ENCODE measurements around the gene SLC39A2.

The SLC39A2 gene

GRCh38 chr14:21043974-21044618 lies 45.0 kb downstream of the SLC39A2 start:
- no peak for DNase-seq (ENCODE audit: low read depth in 2 of 2)

- no peak for DNase-seq (ENCODE audit: low read depth in 2 of 2)
These were observed 48.3 kb downstream of the SLC39A2 start for GRCh38 chr14:21047378-21047781.

DNA sequence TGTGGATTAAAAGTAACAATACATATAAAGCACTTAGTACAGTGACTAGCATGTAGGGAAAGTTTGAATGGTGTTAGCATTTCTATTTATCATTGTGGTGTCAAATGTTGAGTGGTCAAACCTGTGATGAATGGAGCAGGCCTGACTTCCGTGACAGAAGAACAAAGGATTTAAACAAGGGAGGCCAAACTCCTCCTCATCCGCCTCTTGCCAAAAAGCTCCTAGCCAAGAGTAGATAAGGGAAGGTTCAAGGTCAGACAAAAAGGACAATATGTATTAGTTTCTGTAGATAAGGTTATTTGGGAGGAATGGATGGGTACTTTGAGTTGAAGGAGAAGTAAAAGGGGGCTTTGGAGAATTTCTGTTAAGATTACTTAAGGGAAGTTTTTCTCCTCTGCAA lies 49.5 kb downstream of the SLC39A2 start:
- DNase-seq (ENCODE audit: low read depth in 2 of 2), result no peak

GRCh38 chr14:21049271-21049673 lies 50.2 kb downstream of the SLC39A2 start:
- no peak for DNase-seq (ENCODE audit: low read depth in 2 of 2)

DNA sequence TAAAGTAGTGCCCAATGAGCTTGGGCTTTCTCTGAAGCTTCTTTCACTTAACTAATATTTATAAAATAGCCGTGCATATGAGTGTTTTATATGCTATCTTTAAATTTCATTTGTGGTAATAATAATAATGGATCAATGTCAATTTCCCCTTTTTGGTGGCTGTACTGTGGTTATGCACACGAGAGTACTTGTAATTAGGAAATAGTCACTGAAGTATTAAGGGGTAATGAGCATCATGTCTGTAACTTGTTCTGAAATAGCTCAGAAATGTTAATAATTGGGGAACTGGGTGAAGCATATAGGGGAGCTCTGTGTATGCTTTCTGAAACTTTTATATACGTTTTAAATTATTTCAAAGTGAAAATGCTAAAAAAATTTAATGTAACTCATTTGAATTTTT lies 51.5 kb downstream of the SLC39A2 start:
- no peak for DNase-seq (ENCODE audit: low read depth in 2 of 2)

Measured in stimulated activated CD8-positive, alpha-beta memory T cell treated with anti-CD3 and anti-CD28 coated beads, Interleukin-2, amount 100 ng/mL, for 1 hour (primary cell).